Right lobe of liver (tissue), 4 donors: Measurements from ENCODE around the gene BUB1.
"Not testable (repeated sequence)": the region's sequence is repeated elsewhere in the genome, so short reads cannot be mapped to it uniquely, and the experiment has no call there.

Experiments
- POLR2A ChIP-seq: fragments of 450-650 bp; IDR thresholded peaks from one replicate; pipeline ENCODE4 v1.6.1; 2017; ENCODE audit warnings: antibody characterized with exemption, mild to moderate bottlenecking
- TF ChIP-seq, protein P1 (sequence below), 4 donors: fragments of 200-600 bp in 3 of 4; fragments of 450-650 bp in 1 of 4; IDR thresholded peaks; one replicate each; pipeline versions ENCODE4 v1.5.1 to v1.8.0; 2016 to 2022; ENCODE audit warnings: antibody characterized with exemption in 4 of 4, mild to moderate bottlenecking in 2 of 4
- donor health status: DM: no; HTN: no; CAD: no.
- donor health status: DM: no; HTN: no; CAD: no.
- donor health status: DM: no; HTN: yes; CAD: no.

GRCh38 chr2:110619326-110619939 lies 58.4 kb downstream of the BUB1 start:
- TF ChIP-seq, protein P1, sequence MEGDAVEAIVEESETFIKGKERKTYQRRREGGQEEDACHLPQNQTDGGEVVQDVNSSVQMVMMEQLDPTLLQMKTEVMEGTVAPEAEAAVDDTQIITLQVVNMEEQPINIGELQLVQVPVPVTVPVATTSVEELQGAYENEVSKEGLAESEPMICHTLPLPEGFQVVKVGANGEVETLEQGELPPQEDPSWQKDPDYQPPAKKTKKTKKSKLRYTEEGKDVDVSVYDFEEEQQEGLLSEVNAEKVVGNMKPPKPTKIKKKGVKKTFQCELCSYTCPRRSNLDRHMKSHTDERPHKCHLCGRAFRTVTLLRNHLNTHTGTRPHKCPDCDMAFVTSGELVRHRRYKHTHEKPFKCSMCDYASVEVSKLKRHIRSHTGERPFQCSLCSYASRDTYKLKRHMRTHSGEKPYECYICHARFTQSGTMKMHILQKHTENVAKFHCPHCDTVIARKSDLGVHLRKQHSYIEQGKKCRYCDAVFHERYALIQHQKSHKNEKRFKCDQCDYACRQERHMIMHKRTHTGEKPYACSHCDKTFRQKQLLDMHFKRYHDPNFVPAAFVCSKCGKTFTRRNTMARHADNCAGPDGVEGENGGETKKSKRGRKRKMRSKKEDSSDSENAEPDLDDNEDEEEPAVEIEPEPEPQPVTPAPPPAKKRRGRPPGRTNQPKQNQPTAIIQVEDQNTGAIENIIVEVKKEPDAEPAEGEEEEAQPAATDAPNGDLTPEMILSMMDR (IDR thresholded peaks at IDR 0.05) = not testable (repeated sequence)
- not testable (repeated sequence) for TF ChIP-seq POLR2A
